Endothelial cell of umbilical vein (primary cell): Measurements from ENCODE around the gene L3MBTL3. TPM values are rescaled to one million over a fixed set of nuclear protein-coding genes. Genes with fewer than 3 reads are reported as not detected.

ENCODE experiments used
- BruUV-seq: library from RNA; stranded (reverse); fragments of 400-500 nt; replicated peaks from 2 replicates; lab custom pipeline; 2021; lab: Mats Ljungman, UMichigan
- CTCF ChIA-PET: fragments of 300-600, 350-600 bp; sonication (Branson Sonifier 250); formaldehyde crosslinking; loops from one replicate; lab custom pipeline; 2021; ENCODE audit warnings: antibody characterized with exemption, inconsistent platforms; lab: Charles Lee
- POLR2A ChIA-PET: fragments of 300-600, 350-600 bp; sonication (Branson Sonifier 250); formaldehyde crosslinking; loops from one replicate; lab custom pipeline; 2021; ENCODE audit warnings: antibody characterized with exemption, inconsistent platforms; lab: Charles Lee
- DNase-seq: peaks from one replicate; pipeline ENCODE4 v3.0.0-alpha.2; 2011; ENCODE audit warnings: low read depth, low spot score
- FAIRE-seq: peaks from 2 replicates; lab custom pipeline; 2011; peaks lifted over from hg19 to GRCh38; lab: Jason Lieb, UNC
- H2AFZ ChIP-seq: 2 replicates; pipeline ENCODE4 v1.6.0; 2012; ENCODE audit warnings: low read depth, low read length, control low read depth, inconsistent platforms
- H3K27ac ChIP-seq: 2 replicates; pipeline ENCODE4 v1.5.1; 2011; ENCODE audit warnings: low read depth, mild to moderate bottlenecking, control low read depth, low read length, moderate library complexity; ENCODE audit not compliant: insufficient read depth
- H3K27me3 ChIP-seq, 2 experiments: 2 replicates each; pipeline versions ENCODE4 v1.6.0 to v1.6.1; 2011; ENCODE audit warnings: low read length in 2 of 2, mixed read lengths in 1 of 2; ENCODE audit not compliant: control insufficient read depth in 2 of 2, insufficient read depth in 2 of 2
- H3K36me3 ChIP-seq, 2 experiments: 2 replicates in 1 of 2; 3 replicates in 1 of 2; pipeline ENCODE4 v1.5.1; 2011; ENCODE audit warnings: low read length in 2 of 2, mild to moderate bottlenecking in 1 of 2, moderate library complexity in 1 of 2; ENCODE audit not compliant: control insufficient read depth in 2 of 2, insufficient read depth in 2 of 2; ENCODE audit errors: extremely low read depth in 1 of 2
- H3K4me1 ChIP-seq: 3 replicates; pipeline ENCODE4 v1.5.1; 2011; ENCODE audit warnings: mild to moderate bottlenecking, low read length; ENCODE audit not compliant: control insufficient read depth, insufficient read depth; ENCODE audit errors: extremely low read depth
- H3K4me2 ChIP-seq: 2 replicates; pipeline ENCODE4 v1.6.1; 2011; ENCODE audit warnings: low read length, control low read depth, mixed read lengths; ENCODE audit not compliant: insufficient read depth
- H3K4me3 ChIP-seq, 3 experiments: fragments of 200-600 bp in 1 of 3; sonication (generic), shearing (Covaris generic) in 1 of 3; replicated peaks in 1 of 3; 2 replicates each; pipeline ENCODE4 v1.5.1; 2011 to 2016; ENCODE audit warnings: control low read depth in 3 of 3, low read length in 3 of 3, mild to moderate bottlenecking in 2 of 3, inconsistent platforms in 1 of 3, low read depth in 1 of 3, moderate library complexity in 1 of 3; ENCODE audit not compliant: insufficient read depth in 1 of 3
- H3K79me2 ChIP-seq: 2 replicates; pipeline ENCODE4 v1.6.0; 2012; ENCODE audit warnings: low read length, inconsistent platforms; ENCODE audit not compliant: control insufficient read depth, insufficient read depth
- H3K9ac ChIP-seq: replicated peaks from 2 replicates; pipeline ENCODE3; 2011; ENCODE audit warnings: low read length, control low read depth; ENCODE audit not compliant: insufficient read depth; ENCODE audit errors: extremely low read depth
- H3K9me1 ChIP-seq: replicated peaks from 3 replicates; pipeline ENCODE4 v1.6.0; 2011; ENCODE audit warnings: mild to moderate bottlenecking, low read length; ENCODE audit not compliant: control insufficient read depth, insufficient read depth; ENCODE audit errors: extremely low read depth
- H3K9me3 ChIP-seq: replicated peaks from 2 replicates; pipeline ENCODE4 v1.5.1; 2012; ENCODE audit warnings: low read length, inconsistent platforms; ENCODE audit not compliant: control insufficient read depth, insufficient read depth
- H4K20me1 ChIP-seq: replicated peaks from 2 replicates; pipeline ENCODE3; 2011; ENCODE audit warnings: mild to moderate bottlenecking, low read length; ENCODE audit not compliant: control insufficient read depth, insufficient read depth; ENCODE audit errors: extremely low read depth
- EZH2 ChIP-seq: IDR thresholded peaks from 2 replicates; pipeline ENCODE4 v1.6.1; 2012; ENCODE audit warnings: borderline replicate concordance, low read depth, mild to moderate bottlenecking, moderate library complexity, low read length, inconsistent platforms; ENCODE audit not compliant: severe bottlenecking
- FOS ChIP-seq: IDR thresholded peaks from 2 replicates; pipeline ENCODE4 v1.6.1; 2011; ENCODE audit warnings: mild to moderate bottlenecking, low read length, moderate library complexity, borderline replicate concordance; ENCODE audit not compliant: insufficient read depth
- GATA2 ChIP-seq: IDR thresholded peaks from 2 replicates; pipeline ENCODE4 v1.7.0; 2011; ENCODE audit warnings: low read depth, mild to moderate bottlenecking, moderate library complexity, mixed read lengths, low read length; ENCODE audit not compliant: insufficient read length, insufficient read depth
- JUN ChIP-seq: IDR thresholded peaks from 2 replicates; pipeline ENCODE4 v1.6.1; 2011; ENCODE audit warnings: borderline replicate concordance, low read depth; ENCODE audit not compliant: insufficient read length, insufficient read depth
- MAX ChIP-seq: IDR thresholded peaks from 2 replicates; pipeline ENCODE4 v1.6.1; 2011; ENCODE audit not compliant: insufficient read depth, insufficient read length
- MYC ChIP-seq: IDR thresholded peaks from one replicate; pipeline ENCODE4 v1.6.1; 2011; ENCODE audit warnings: mild to moderate bottlenecking, low read depth, low read length
- POLR2A ChIP-seq: IDR thresholded peaks from 2 replicates; pipeline ENCODE4 v1.6.1; 2012; ENCODE audit warnings: low read depth, mild to moderate bottlenecking, control low read depth, low read length
- POLR2AphosphoS5 ChIP-seq: IDR thresholded peaks from 2 replicates; pipeline ENCODE4 v1.6.1; 2012; ENCODE audit warnings: low read depth, mild to moderate bottlenecking, control low read depth, low read length, moderate library complexity; ENCODE audit not compliant: insufficient read depth
- dilution Hi-C: fragments of 300-500 bp; cut with MboI; formaldehyde crosslinking; loops from one replicate; pipeline ENCODE4 v1.15.0; 2019; ENCODE audit warnings: low sequenced_read_pairs; ENCODE audit not compliant: extremely low pct_ligation_motif_present
- intact Hi-C: fragments of 100-400 bp; cut with micrococcal nuclease; formaldehyde crosslinking; loops from one replicate; pipeline ENCODE4 v1.10.0; 2022
- polyA plus RNA-seq, 4 experiments: library from polyadenylated mRNA; depleted of rRNA in 3 of 4; stranded (reverse) in 3 of 4; unstranded in 1 of 4; fragments of >200 nt; gene quantifications; 2 replicates each; pipeline versions ENCODE4 v1.2.1 to v1.2.3, GENCODE V29; 2011 to 2012; ENCODE audit warnings: missing spikeins in 1 of 4
- total RNA-seq: library from RNA; stranded (reverse); gene quantifications from 2 replicates; pipeline ENCODE4 v1.2.3, GENCODE V29; 2021
- TF ChIP-seq, protein P1 (sequence below), 2 donors: IDR thresholded peaks; 1 replicate in 1 of 2; 2 replicates in 1 of 2; pipeline ENCODE4 v1.5.1; 2011; ENCODE audit warnings: low read length in 2 of 2, mild to moderate bottlenecking in 2 of 2, moderate library complexity in 2 of 2, control low read depth in 1 of 2, inconsistent platforms in 1 of 2, low read depth in 1 of 2; ENCODE audit not compliant: insufficient read depth in 1 of 2; ENCODE audit errors: extremely low read depth in 1 of 2

The L3MBTL3 gene
- total and polyA plus RNA-seq, 2 donors (not counting 3 experiments of a cell fraction or from before 2014, with no cell fraction given) = 26.5 to 86.1 TPM

GRCh38 chr6:130128326-130128725 is 109.9 kb downstream of the L3MBTL3 start:
- intact Hi-C loops (no loop called here), dilution Hi-C loops (no loop called here)
- no peak for DNase-seq
- Histone ChIP-seq H3K9me1 (no peaks in the 10 kb centered on the region), H3K27me3 (no peaks in the 10 kb centered on the region), H2AFZ (no peak overlapping the region), H3K36me3 (peaks cover 0 to 8% of the 10 kb centered on the region in 2 experiments), H3K9me3 (no peaks in the 10 kb centered on the region), H3K9ac (no peak overlapping the region), H4K20me1 (no peaks in the 10 kb centered on the region), H3K4me2 (peak overlapping the region; percentile 85), H3K79me2 (peaks cover 31% of the 10 kb centered on the region), H3K27ac (peak overlapping the region; percentile 81), H3K4me3 (no peak overlapping the region), H3K4me1 (peaks cover 34% of the 10 kb centered on the region)
- no TSS peak for BruUV-seq
- FAIRE-seq = no peak
- CTCF ChIA-PET = interaction anchor here (1.2 kb wide), 1 partner anchor 13 kb away, joined by 3 read pairs; no protein-coding TSS in a partner anchor
- no peak for TF ChIP-seq MYC
- TF ChIP-seq GATA2 = no peak
- TF ChIP-seq, protein P1, sequence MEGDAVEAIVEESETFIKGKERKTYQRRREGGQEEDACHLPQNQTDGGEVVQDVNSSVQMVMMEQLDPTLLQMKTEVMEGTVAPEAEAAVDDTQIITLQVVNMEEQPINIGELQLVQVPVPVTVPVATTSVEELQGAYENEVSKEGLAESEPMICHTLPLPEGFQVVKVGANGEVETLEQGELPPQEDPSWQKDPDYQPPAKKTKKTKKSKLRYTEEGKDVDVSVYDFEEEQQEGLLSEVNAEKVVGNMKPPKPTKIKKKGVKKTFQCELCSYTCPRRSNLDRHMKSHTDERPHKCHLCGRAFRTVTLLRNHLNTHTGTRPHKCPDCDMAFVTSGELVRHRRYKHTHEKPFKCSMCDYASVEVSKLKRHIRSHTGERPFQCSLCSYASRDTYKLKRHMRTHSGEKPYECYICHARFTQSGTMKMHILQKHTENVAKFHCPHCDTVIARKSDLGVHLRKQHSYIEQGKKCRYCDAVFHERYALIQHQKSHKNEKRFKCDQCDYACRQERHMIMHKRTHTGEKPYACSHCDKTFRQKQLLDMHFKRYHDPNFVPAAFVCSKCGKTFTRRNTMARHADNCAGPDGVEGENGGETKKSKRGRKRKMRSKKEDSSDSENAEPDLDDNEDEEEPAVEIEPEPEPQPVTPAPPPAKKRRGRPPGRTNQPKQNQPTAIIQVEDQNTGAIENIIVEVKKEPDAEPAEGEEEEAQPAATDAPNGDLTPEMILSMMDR (IDR thresholded peaks at IDR 0.05; ENCODE audit: extremely low read depth in 1 of 2, insufficient read depth in 1 of 2, low read depth in 1 of 2, low read length in 2 of 2) = no peak
- no peak for TF ChIP-seq POLR2A
- TF ChIP-seq MAX = no peak
- TF ChIP-seq EZH2 = no peak
- no peak for TF ChIP-seq POLR2AphosphoS5
- no peak for TF ChIP-seq FOS
- no peak for TF ChIP-seq JUN
- POLR2A ChIA-PET = no interaction called here
